ENCODE results near the gene RASL10A.

RASL10A gene

DNA sequence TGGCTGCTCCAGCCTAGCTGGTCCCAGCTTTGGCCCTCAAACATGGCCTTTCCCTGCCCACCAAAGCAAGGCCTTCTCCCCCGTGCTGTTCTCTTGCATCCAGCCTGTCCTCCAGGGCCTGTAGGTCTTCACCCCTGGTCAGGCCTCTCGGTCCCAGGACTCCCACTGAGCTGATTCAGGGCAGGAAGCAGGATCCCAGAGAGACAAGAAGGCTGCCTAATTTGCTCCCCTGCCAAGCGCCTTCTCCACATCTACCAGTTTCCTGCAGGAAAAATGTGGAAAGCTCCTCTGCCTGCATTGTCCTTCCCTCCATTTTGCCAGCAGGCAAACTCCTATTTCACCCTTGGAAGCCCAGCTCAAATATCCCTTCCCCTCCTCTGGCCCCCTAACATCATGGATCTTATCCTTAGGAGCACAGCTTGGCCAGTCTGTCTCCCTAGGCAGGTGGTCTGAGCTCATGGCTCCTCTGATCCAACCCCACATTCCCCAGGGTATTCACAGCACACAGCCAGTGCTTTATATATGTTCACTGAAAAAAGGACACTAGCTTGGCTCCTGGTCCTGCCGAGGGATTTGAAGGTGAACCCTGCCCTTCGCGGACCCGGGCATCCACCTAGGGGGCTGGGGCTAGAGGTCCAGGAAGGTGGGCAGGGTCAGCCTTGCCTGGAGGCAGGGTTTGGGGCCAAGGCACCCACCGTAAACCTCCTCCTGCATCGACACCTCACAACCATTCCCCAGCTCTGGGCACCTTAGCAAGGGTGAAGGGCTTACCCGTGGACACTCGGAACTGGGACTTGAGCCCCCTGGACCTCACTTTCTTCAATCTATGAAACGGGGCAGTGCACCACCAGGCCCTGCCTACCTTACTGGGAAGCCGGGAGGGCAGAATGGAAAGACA lies 48.7 kb downstream of the RASL10A start:
- DNase-seq = no peak

GRCh38 chr22:29265929-29266328 lies 49.6 kb downstream of the RASL10A start:
- no peak for DNase-seq

- DNase-seq = no peak
These were observed 50.2 kb downstream of the RASL10A start for GRCh38 chr22:29265305-29265704.

DNA sequence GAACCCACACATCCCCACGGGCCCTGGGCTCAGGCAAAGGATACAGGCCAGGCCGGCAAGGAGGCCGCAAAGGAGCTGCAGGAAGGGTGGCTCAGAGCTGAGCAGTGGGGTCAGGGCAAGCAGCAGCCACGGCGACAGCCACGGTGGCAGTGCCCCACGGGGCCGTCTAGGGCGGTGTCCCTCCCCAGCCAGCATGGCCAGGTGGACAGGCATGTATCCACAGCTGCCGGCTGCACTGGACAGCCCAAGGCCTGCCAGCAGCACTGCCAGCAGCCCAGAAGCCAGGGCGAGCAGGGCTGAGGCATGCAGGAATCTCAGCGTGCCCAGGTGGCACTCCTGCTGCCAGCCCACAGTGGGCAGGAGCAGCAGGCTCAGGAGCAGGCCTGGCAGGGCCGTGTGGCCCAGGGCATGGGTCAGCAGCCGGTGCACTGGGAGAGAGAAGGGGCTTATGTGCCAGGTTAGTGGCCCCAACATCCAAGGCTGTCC lies 51.7 kb downstream of the RASL10A start:
- DNase-seq = no peak

All from NCI-H1092 (cell line).